Kidney tubule cell (primary cell): ENCODE data around the gene PMM2.
"Not testable (repeated sequence)": the region's sequence is repeated elsewhere in the genome, so short reads cannot be mapped to it uniquely, and the experiment has no call there.

ENCODE experiments used
- DNase-seq: peaks from one replicate; pipeline ENCODE4 v3.0.0-alpha.2; 2018; ENCODE audit warnings: low spot score

Gene PMM2

GRCh38 chr16:8782673-8783072 lies 15.0 kb upstream of the PMM2 start:
- DNase-seq = no peak

- DNase-seq = no peak
These were observed 12.2 kb upstream of the PMM2 start for GRCh38 chr16:8785408-8785807.

DNA sequence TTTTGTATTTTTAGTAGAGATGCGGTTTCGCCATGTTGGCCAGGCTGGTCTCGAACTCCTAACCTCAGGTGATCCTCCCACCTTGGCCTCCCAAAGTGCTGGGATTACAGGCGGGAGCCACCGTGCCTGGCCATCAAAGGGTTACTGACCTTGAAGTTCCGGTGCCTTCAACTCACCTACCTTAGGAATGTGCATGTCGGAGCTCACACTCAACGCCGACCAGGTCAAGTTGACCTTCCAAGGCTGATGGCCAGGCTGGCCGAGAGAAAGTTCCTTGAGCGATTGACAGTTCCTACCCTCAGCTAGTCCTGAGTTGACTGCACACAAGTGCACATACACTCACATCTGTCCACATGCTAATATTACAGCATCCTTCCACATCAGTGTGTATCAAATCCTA lies 11.3 kb upstream of the PMM2 start:
- DNase-seq = not testable (repeated sequence)

DNA sequence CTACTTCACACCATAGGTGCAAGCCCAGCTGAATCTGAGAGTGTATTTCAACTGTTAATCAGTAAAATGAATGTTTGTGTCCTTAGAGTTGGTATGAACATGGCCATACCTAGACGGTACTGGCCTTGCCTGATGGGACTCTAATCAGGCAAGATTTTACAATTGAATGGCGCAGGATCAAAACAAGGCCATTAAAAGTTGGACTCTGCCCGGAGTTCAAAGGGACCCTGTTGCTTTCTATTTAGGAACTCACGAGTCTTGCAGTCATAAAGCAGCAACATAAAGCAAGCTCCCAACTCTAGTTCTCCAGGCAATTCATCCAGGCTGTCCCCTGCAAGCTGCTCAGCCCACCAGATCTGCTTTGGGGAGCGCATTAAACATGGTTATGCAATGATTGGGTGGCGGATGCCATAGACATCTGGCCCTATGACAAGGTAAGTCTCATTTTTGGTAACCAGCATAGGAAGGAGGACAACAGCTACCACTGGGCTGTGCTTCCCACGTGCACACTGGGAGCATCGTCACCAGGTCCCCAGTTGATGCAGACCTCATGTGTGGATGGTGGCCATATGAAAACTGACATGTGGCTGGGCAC lies 9.0 kb upstream of the PMM2 start:
- no peak for DNase-seq

DNA sequence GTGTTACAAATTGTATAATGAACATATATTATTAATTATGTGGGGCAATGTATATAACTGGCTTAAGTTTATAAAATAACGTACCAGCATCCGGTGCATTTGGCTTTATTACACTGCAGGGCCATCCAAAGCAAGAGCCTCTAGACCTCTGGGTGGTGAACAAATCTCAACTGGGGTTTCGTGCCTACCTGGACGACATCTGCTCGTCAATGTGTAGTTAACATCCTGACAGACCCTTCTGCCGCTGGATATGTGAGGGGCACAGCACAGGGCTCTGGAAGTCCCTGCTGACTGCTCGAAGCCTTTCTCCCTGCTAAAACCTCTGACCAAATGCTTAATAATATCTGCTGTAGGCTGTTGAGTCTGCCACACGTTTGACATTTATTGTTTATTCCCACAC lies 2.5 kb upstream of the PMM2 start:
- peak; percentile 43 for DNase-seq

DNA sequence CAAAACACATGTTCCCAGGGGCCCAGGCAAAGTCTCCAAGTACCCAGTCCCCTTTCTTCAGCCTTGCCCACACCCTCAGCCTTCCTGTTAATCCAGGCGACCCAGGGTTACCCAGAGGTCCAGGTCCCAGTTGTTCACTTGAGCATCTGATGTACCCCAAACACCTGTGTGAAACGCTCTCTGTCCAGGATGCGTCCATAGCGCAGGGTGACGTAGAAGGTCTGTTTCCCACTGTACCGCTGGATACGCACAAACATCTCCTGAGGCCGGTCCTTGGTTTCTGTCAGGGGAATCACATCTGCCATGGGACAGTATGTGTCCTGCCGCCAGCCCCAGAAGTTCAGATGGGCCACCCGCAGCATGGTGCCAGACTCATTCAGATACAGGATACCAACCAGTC lies 1.8 kb upstream of the PMM2 start:
- no peak for DNase-seq

DNA sequence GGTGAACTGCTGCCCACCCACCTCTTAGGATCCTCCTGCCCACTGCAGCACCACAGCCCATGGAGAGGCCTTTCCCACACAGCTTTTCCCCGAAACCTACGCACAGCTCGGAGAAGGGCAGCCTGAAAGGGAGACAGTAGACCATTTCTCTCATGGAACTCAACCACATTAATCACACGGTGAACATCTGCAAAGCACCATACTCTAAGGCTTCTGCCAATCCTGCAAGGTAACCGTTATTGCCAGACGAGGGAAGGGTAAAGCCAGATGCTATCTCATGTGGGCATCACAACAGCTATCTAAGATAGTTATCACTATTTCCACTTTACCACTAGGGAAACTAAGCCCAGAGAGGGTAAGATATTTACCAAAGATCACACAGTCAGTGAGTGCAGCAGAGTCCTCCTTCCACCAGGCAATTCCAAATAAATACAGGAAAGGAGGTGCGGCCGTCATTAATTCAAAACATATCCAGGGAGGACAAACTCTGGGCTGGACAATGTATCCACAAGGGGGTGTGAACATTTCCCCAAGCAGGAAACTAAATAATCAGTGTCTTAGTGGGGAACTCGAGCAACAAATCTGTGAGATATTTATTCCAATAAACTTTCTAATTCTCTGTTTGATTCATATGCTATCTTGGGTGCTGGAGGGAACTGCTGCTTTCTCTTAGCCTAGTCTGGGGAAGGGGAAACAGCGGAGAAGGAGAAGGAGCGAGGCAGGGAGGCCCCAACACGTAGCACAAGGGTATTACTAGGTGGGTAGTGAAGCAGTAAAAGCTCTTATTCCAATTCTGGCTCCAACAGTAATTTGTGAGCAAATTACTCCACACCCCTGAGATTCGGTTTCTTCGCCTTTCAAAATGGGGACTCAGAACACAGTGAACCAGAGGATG lies 923 bp upstream of the PMM2 start:
- DNase-seq = no peak

DNA sequence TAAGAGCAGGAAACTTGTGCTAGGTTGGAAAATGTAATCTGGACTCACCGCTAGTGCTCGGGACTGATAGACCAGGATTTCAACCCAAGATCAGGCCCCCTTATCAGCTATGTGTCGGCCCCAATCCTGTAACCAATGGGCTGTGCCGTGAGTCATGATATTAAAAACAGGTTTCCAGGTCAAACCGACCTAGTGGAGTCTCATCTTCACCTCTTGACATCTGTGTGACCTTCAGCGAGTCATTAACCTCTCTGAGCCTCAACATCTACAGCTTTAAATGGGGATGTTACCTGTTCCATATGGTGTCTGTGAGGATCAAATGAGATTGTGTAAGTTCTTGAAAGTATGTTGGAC lies 512 bp downstream of the PMM2 start:
- DNase-seq = peak; percentile 48

GRCh38 chr16:8798535-8799157 lies 1.0 kb downstream of the PMM2 start:
- DNase-seq = no peak

- DNase-seq = no peak
These were observed 4.1 kb downstream of the PMM2 start for GRCh38 chr16:8801701-8802100.

GRCh38 chr16:8803733-8804132 lies 6.1 kb downstream of the PMM2 start:
- DNase-seq = not testable (repeated sequence)

DNA sequence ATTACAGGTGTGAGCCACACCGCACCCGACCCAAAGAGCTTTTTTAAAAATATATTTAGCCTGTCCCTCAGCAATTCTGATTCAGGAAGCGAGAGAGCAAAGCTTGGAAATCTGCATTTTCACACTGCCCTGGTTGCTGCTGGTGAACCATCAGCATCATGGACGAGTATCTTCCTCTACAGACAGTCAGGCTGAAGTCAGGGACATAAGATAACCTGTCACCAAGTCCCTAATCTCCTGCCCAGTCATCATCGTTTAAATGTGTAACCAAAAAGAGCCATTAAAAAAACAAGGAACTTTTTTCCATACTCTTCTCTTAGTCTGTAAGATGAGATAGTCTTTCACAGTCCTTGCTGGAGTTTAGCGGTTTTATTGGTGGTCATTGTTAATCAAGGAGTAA lies 6.7 kb downstream of the PMM2 start:
- no peak for DNase-seq

- no peak for DNase-seq
These were observed 8.8 kb downstream of the PMM2 start for GRCh38 chr16:8806272-8806983.

DNA sequence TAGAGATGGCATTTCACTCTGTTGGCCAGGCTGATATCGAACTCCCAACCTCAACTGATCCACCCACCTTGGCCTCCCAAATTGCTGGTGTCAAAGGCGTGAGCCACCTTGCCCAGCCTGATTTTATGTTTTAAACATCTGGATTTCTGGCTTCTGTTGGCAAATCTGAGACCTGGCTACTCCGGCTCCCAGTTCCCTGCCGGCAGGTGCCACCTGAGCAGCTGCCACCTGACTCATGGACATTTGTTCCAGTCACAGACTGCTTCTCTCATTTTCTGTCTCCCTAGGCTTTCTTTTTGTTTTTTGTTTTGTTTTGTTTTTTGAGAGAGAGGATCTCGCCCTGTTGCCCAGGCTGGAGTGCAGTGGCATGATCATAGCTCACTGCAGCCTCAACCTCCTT lies 9.6 kb downstream of the PMM2 start:
- no peak for DNase-seq

DNA sequence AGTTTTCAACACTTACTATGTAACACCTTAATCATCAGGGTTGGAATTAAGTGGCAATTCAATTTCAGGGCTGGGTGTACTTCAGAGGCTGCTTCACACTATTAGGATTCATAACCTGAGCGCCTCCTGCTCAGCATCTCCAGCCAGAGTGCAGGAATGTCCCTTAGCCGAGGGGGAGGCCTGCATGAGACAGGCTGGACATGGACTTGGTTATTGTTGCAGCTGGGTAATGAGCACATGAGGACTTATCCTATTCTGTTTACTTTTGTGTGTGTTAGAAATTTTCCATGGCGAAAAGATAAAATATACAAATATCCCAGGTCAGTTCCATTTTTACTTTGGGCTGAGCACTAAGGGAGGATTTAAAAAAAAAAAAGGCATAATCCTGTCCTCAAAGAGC lies 10.4 kb downstream of the PMM2 start:
- no peak for DNase-seq

DNA sequence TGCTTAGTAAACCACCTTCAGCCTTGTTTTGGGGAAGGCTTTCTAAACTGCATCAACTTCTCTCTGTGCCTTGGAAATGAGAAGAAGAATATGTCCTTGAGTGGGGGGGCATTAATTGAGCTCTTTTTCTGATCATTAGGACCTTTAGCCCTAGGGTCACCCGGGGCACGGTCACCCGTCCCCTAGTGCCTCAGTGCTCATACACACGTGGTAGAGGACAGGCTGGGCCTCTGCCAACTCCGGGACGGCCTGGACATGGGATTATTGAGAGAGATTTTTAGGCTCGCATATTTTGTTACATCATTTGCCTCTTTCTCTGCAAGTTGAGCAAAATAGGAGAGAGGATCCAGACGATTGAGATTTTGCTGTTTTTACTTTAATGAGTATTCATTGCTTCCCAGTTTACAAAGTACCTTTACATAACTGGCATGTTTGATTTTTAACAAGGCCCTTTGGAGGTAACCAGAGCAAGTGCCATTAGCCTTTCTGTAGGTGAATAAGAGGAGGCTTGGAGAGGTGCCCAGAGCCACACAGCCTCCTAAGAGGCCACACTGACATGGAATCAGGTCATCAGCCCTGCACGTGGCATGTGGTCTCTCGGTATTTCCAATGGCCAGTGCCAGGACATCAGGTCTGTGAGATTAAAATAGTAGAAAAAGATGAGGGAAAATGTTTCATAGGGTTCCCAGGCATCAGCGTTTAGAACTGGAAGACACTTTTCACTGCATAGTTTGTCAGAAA lies 11.1 kb downstream of the PMM2 start:
- DNase-seq = no peak

DNA sequence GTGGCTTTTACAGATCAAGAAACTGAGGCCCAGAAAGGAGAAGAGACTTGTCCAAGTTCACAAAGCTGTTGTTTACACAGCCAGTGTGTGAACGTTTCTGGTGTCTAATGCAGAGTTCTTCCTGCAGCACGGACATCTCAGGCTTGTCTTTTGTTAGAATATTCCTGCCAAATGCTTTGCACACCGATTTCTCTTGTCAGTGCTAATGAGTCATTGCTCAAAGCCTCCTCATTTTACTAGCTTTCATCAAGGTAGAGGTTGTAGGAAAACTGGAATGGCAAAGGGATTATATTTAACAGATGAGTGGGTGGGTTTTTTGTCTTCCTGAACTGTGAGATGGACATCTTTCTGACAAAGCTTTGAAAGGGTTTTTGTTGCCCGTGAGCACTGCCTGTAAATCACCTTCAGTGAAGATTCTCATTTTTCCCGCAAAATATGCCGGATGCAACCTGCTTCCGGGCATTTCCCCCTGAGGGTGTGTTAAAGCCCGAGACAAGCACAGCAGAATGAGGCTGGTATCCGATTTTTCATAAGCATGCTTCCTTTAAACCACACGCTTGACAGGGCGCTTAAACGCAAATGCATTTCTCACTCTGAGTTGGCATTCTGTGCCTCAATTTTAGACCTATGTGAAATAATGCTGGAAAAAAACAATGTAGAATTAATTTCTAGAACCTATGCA lies 14.7 kb downstream of the PMM2 start:
- DNase-seq = no peak

DNA sequence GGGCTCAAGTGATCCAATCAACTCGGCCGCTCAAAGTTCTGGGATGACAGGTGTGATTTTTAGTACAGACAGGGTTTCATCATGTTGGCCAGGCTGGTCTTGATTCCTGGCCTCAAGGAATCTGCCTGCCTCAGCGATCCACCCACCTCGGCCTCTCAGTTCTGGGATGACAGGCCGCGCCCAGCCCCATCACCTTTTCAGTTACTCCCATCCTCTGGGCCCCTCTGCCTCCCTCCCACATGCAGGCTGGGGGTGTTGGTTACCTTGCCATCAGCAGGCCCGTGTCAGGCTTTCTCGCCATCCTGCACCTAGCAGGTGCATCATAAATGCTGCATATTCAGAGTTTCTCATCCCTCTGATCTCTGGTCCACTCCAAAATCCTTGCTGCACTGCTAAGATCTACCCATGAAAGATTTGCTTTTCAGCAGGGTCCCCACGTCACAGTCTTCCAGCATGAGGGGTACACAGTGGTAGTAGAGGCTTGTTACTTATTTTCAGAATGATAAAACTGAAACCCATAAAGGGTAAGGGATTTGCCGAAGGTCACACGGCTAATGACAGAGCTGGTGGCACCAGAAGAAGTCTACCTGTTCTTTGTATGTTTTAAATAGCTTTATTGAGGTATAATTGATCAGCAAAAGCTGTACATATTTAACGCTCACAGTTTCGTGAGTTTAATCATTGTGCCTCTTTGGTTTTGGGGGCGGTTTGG lies 16.6 kb downstream of the PMM2 start:
- DNase-seq = no peak

GRCh38 chr16:8816967-8817655 lies 19.5 kb downstream of the PMM2 start:
- DNase-seq = no peak
